BLaER1 treated with 17β-estradiol and CSF1 and Interleukin-3, amounts not matched to agents 10 nM and 100 nM (cell line): Measurements from ENCODE around the gene CUX1.
A peak's percentile ranks its signal among the peaks of the same experiment; 100 is the strongest.

Experiments used
- H3K27ac ChIP-seq, 11 experiments: shearing (Covaris generic); formaldehyde crosslinking; 2 replicates each; pipeline ENCODE4 v1.8.1; 2022
- H3K27me3 ChIP-seq, 11 experiments: shearing (Covaris generic); formaldehyde crosslinking; 2 replicates each; pipeline ENCODE4 v1.8.1; 2022
- H3K36me3 ChIP-seq, 11 experiments: shearing (Covaris generic); formaldehyde crosslinking; 2 replicates each; pipeline ENCODE4 v1.8.1; 2022
- H3K4me1 ChIP-seq, 10 experiments: shearing (Covaris generic); formaldehyde crosslinking; 2 replicates each; pipeline ENCODE4 v1.8.1; 2022
- H3K4me2 ChIP-seq, 11 experiments: shearing (Covaris generic); formaldehyde crosslinking; 2 replicates each; pipeline ENCODE4 v1.8.1; 2022
- H3K4me3 ChIP-seq, 10 experiments: shearing (Covaris generic); formaldehyde crosslinking; 2 replicates each; pipeline ENCODE4 v1.8.1; 2022
- H3K9ac ChIP-seq, 11 experiments: shearing (Covaris generic); formaldehyde crosslinking; 2 replicates each; pipeline ENCODE4 v1.8.1; 2022
- H3K9me3 ChIP-seq, 11 experiments: shearing (Covaris generic); formaldehyde crosslinking; replicated peaks in 1 of 11; 2 replicates each; pipeline ENCODE4 v1.8.1; 2022
- H4K20me1 ChIP-seq, 11 experiments: shearing (Covaris generic); formaldehyde crosslinking; 2 replicates each; pipeline ENCODE4 v1.8.1; 2022
- Cebpa-rat ChIP-seq, 11 experiments: shearing (Covaris generic); IDR thresholded peaks; 2 replicates each; pipeline ENCODE4 v1.8.1; 2022

The CUX1 gene

DNA sequence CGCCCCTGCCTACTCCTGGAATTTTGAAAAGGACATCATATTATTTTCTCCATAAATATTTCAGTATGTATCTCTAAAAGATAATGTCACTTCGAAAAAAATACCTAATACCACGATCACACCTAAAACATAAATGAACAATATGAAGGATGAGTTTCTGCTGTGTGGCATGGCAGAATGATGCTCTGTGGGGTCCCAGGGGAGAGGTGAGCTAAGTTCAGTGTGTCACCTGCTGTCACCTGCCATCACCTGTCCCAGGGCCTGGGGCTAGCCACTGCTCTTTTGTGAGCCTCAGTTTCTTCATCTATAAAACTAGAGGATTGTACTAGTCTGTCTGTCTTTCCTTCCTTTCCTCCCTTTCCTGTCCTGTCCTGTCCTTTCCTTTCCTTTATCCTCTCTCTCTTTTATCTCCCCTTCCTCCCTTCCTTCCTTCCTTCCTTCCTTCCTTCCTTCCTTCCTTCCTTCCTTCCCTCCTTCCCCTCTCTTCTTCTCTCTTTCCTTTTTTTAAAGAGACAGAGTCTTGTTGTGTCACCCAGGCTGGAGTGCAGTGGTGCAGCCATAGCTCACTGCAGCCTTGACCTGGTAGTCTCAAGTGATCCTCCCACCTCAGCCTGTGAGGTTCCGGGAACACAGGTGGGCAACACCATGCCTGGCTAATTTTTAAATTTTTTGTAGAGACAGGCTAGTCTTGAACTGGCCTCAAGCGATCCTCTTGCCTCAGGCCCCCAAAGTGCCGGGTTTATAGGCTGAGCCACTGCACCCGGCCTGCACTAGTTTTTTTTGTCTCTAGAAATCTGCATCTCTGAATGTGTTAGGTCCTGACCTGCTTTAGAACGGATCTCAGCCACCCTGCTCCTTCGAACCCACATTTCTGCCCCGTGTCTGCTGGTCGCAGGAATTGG, 43.1 kb downstream of the CUX1 start:
- H3K4me2 ChIP-seq: peak overlapping the region; percentile 43 to 99 (median 73); a peak in 21 of 22 replicates
- H3K4me1 ChIP-seq: peaks cover 67 to 96% (median 92%) of the 10 kb centered on the region in 10 experiments
- H3K27ac ChIP-seq: peak overlapping the region in 3 of 11 experiments; percentile 36 to 40 (median 38); a peak in 6 of 22 replicates
- H3K27me3 ChIP-seq: no peaks in the 10 kb centered on the region
- H3K9me3 ChIP-seq: no peaks in the 10 kb centered on the region
- peaks cover 0 to 16% (median 3%) of the 10 kb centered on the region in 11 experiments; a peak in 12 of 22 replicates for H3K36me3 ChIP-seq
- H3K4me3 ChIP-seq: no peak overlapping the region
- peaks cover 44 to 97% (median 84%) of the 10 kb centered on the region in 11 experiments; a peak in 21 of 22 replicates for H4K20me1 ChIP-seq
- peak overlapping the region in 3 of 11 experiments; percentile 38 to 58 (median 39); a peak in 6 of 22 replicates for H3K9ac ChIP-seq
- no peak for TF ChIP-seq Cebpa-rat (IDR thresholded peaks at IDR 0.05)

DNA sequence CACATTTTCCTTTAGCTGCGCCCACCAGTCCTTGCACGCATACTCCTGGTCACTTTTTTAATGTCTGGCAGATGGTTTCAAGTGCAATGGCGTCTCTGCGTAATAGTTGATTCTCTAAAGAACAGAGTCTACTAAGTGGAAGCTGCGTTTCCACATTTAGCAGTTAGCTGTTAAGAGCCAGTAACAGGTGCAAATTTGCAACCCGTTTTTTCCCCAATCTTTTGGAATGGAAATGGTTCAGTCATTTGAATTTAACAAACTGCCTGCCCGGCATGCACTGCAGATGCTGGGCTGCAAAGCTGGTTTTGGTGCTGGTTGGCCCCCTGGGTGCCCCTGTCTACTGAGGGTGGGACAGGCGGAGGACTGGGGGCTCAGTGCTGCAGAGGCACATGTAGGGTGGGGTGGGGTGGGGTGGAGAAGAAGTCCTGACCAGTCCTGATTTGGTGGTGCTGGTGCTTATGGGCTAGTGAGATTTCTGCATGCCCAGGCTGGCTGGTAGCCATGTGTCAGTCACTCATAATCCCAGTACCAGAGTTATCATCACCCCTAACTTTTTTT, 43.9 kb downstream of the CUX1 start:
- no peak for TF ChIP-seq Cebpa-rat (IDR thresholded peaks at IDR 0.05)

DNA sequence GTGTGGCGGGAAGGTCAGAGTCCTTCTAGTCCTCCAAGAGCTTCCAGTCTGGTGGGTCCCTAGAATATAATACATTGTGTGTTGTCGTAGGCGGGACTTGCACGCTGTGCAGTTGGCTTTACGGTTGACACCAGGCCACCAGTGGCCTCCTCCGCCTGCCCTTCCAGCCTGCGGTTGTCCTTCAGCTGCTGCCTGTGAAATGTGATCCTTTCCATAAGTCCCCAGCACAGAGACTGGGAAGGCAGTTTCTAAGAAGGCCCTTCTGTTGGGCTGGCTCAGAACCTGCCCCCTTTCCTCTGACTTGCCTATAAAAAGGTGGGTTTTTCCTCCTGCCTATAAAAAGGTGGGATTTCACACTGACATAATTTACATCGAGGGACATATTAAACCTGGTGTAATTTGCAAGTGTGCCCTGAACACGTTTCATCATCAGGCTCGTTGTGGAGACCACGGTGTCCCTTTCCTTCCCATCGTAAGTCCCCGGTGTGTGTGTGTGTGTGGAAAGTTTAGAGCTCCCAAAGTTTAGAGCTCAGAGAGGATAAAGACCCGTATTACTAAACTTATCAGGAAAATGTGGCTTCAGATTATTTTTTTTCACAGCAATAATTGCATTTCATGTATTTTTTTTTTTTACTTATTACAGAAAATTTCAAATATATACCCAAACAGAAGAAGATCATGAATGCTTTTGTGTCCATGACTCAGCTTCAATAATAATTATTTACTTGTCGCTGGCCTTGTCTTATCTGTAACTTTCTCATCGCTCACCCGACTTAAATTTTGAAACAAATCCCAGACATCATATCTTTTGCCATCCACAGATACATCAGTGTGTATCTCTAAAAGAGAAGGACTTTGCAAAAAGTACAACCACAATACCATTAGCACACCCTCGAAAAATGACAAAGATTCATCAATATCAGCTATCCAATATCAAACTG, 45.1 kb downstream of the CUX1 start:
- TF ChIP-seq Cebpa-rat (IDR thresholded peaks at IDR 0.05): no peak
- H3K4me3 ChIP-seq: no peak overlapping the region
- peak overlapping the region in 10 of 11 experiments; percentile 15 to 99 (median 72); a peak in 18 of 22 replicates for H3K4me2 ChIP-seq
- H3K9ac ChIP-seq: peak overlapping the region in 3 of 11 experiments; percentile 7 to 38 (median 36); a peak in 5 of 22 replicates
- H3K27ac ChIP-seq: peak overlapping the region in 7 of 11 experiments; percentile 11 to 57 (median 42); a peak in 11 of 22 replicates
- H3K9me3 ChIP-seq: no peaks in the 10 kb centered on the region
- no peaks in the 10 kb centered on the region for H3K27me3 ChIP-seq
- H3K4me1 ChIP-seq: peaks cover 66 to 100% (median 98%) of the 10 kb centered on the region in 10 experiments
- H4K20me1 ChIP-seq: peaks cover 62 to 100% (median 94%) of the 10 kb centered on the region in 11 experiments; a peak in 21 of 22 replicates
- peaks cover 0 to 25% (median 10%) of the 10 kb centered on the region in 11 experiments; a peak in 13 of 22 replicates for H3K36me3 ChIP-seq

More for the DNA sequence above, 43.9 kb downstream of the CUX1 start:
- no peak overlapping the region for H3K4me3 ChIP-seq
- H3K9ac ChIP-seq: peak overlapping the region in 3 of 11 experiments; percentile 38 to 58 (median 39); a peak in 4 of 22 replicates
- peak overlapping the region in 3 of 11 experiments; percentile 29 to 57 (median 40); a peak in 4 of 22 replicates for H3K27ac ChIP-seq
- H4K20me1 ChIP-seq: peaks cover 49 to 97% (median 87%) of the 10 kb centered on the region in 11 experiments; a peak in 21 of 22 replicates
- H3K4me1 ChIP-seq: peaks cover 62 to 97% (median 91%) of the 10 kb centered on the region in 10 experiments
- H3K4me2 ChIP-seq: peak overlapping the region; percentile 20 to 99 (median 73); a peak in 19 of 22 replicates
- H3K9me3 ChIP-seq: no peaks in the 10 kb centered on the region
- no peaks in the 10 kb centered on the region for H3K27me3 ChIP-seq
- peaks cover 0 to 24% (median 10%) of the 10 kb centered on the region in 11 experiments; a peak in 13 of 22 replicates for H3K36me3 ChIP-seq

DNA sequence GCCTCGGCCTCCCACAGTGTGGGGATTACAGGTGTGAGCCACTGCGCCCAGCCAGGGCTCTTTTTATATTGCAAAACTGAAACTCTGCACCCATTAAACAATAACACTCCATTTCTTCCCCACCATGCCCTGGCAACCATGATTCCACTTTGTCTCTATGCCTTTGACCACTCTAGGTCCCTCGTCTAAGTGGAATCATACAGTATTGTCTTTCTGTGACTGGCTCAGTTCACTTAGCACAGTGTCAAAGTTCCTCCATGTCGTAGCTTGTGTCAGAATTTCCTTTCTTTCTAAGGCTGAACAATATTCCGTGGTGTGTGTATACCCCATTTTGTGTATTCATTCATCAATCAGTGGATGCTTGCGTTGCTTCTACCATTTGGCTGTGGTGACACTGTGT, 46.2 kb downstream of the CUX1 start:
- peak overlapping the region in 8 of 11 experiments; percentile 15 to 99 (median 80); a peak in 14 of 22 replicates for H3K4me2 ChIP-seq
- no peaks in the 10 kb centered on the region for H3K27me3 ChIP-seq
- no peak overlapping the region for H3K9ac ChIP-seq
- H3K27ac ChIP-seq: 0 out of 22 replicates have a peak overlapping the region, but pooled peaks of 2 of the 11 experiments have one; percentile 0 to 8
- H3K4me3 ChIP-seq: no peak overlapping the region
- no peak for TF ChIP-seq Cebpa-rat (IDR thresholded peaks at IDR 0.05)
- peaks cover 0 to 25% (median 13%) of the 10 kb centered on the region in 11 experiments; a peak in 13 of 22 replicates for H3K36me3 ChIP-seq
- no peaks in the 10 kb centered on the region for H3K9me3 ChIP-seq
- peaks cover 66 to 100% (median 98%) of the 10 kb centered on the region in 10 experiments for H3K4me1 ChIP-seq
- H4K20me1 ChIP-seq: peaks cover 69 to 100% (median 94%) of the 10 kb centered on the region in 11 experiments; a peak in 21 of 22 replicates

DNA sequence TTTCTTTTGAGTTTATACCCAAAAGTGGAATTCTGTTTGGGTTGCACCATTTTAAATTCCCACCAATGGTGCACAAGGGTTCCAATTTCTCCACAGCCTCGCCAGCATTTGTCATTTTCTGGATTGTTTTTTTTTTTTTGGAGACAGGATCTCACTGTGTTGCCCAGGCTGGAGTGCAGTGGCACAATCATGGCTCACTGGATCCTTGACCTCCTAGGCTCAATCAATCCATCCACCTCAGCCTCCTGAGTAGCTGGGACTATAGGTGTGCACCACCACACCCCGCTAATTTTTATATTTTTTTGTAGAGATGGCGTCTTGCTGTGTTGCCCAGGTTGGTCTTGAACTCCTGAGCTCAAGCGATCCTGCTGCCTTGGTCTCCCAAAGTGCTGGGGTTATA, 46.6 kb downstream of the CUX1 start:
- Histone ChIP-seq H3K27me3 (no peaks in the 10 kb centered on the region), H3K4me3 (no peak overlapping the region), H3K4me1 (peaks cover 66 to 100% (median 98%) of the 10 kb centered on the region in 10 experiments), H3K9ac (no peak overlapping the region), H3K4me2 (peak overlapping the region in 9 of 11 experiments; percentile 53 to 99 (median 73); a peak in 19 of 22 replicates), H3K27ac (0 out of 22 replicates have a peak overlapping the region, but pooled peaks of 1 of the 11 experiments have one; percentile 0), H4K20me1 (peaks cover 69 to 100% (median 94%) of the 10 kb centered on the region in 11 experiments; a peak in 21 of 22 replicates), H3K9me3 (no peaks in the 10 kb centered on the region), H3K36me3 (peaks cover 0 to 25% (median 13%) of the 10 kb centered on the region in 11 experiments; a peak in 13 of 22 replicates)
- no peak for TF ChIP-seq Cebpa-rat (IDR thresholded peaks at IDR 0.05)

DNA sequence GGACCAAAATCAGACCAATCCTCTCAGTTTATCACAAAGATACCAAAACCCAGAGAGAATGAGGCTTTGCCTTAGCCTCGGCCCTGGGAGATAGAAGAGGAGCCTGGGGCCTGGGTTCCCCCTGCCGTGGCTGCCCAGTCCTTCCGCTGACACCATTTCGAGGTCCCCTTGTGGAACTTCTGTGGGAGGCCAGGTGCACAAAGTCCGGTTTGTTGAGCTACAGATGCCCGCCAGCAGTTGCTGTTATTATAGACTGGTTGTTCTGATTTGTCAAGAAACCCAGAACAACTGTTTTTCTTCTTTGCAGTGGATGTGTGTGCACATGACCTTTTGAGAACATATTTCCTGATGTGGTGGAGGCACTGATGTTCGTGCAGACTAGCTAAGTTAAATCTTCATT, 47.6 kb downstream of the CUX1 start:
- Histone ChIP-seq H3K9ac (peak overlapping the region in 3 of 11 experiments; percentile 50 to 65 (median 58); a peak in 4 of 22 replicates), H3K9me3 (no peaks in the 10 kb centered on the region), H3K27me3 (no peaks in the 10 kb centered on the region), H4K20me1 (peaks cover 74 to 100% (median 98%) of the 10 kb centered on the region in 11 experiments; a peak in 21 of 22 replicates), H3K4me1 (peaks cover 64 to 100% (median 99%) of the 10 kb centered on the region in 10 experiments), H3K4me3 (peak overlapping the region in 1 of 10 experiments; percentile 23; a peak in 1 of 20 replicates), H3K36me3 (peaks cover 0 to 25% (median 13%) of the 10 kb centered on the region in 11 experiments; a peak in 13 of 22 replicates), H3K27ac (peak overlapping the region in 8 of 11 experiments; percentile 3 to 57 (median 39); a peak in 10 of 22 replicates), H3K4me2 (peak overlapping the region; percentile 40 to 99 (median 67))
- TF ChIP-seq Cebpa-rat (IDR thresholded peaks at IDR 0.05): no peak

DNA sequence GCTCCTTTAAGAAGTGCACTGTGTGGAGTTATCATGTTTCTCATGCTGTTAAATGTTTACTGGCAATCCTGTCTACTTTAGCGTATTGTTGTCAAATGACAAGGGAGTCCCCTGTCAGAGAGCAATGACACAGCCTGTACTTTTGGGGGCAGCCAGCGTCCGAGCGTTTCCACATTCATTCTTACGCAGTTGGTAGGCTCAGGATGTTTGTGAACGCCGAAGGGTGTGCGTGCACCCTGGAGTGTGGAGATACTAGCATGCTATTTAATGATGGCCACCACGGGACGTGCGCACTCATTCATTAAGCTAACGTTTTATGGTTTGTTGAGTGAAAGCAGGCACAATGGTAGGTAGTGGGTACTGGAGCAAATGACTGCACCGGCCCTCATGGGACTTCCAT, 48.0 kb downstream of the CUX1 start:
- Histone ChIP-seq H3K4me3 (no peak overlapping the region), H3K9ac (peak overlapping the region in 2 of 11 experiments; percentile 58 to 65; a peak in 3 of 22 replicates), H3K27ac (peak overlapping the region in 7 of 11 experiments; percentile 3 to 57 (median 40); a peak in 7 of 22 replicates), H3K4me2 (peak overlapping the region in 10 of 11 experiments; percentile 40 to 99 (median 70); a peak in 21 of 22 replicates), H3K9me3 (no peaks in the 10 kb centered on the region), H3K4me1 (peaks cover 61 to 100% (median 99%) of the 10 kb centered on the region in 10 experiments), H4K20me1 (peaks cover 78 to 100% (median 98%) of the 10 kb centered on the region in 11 experiments; a peak in 21 of 22 replicates), H3K36me3 (peaks cover 0 to 25% (median 13%) of the 10 kb centered on the region in 11 experiments; a peak in 13 of 22 replicates), H3K27me3 (no peaks in the 10 kb centered on the region)
- no peak for TF ChIP-seq Cebpa-rat (IDR thresholded peaks at IDR 0.05)
